T-helper 1 cell treated with Interleukin-12 subunit alpha and Interleukin-12 subunit beta and Interleukin-4 antibody, amounts not matched to agents 30 μg/mL and 1 μg/mL, for 36 hours (primary cell): ENCODE results near the gene FAM131C.

ENCODE experiments used
- H3K27ac Mint-ChIP-seq: one replicate; pipeline ENCODE4 v1.8.0; 2021; ENCODE audit warnings: mild to moderate bottlenecking, mixed read lengths
- H3K27me3 Mint-ChIP-seq: one replicate; pipeline ENCODE4 v1.8.0; 2021; ENCODE audit warnings: low read depth, mixed read lengths
- H3K36me3 Mint-ChIP-seq: one replicate; pipeline ENCODE4 v1.8.0; 2021; ENCODE audit warnings: low read depth, mixed read lengths
- H3K4me1 Mint-ChIP-seq: one replicate; pipeline ENCODE4 v1.8.0; 2021; ENCODE audit warnings: low read depth, mixed read lengths
- H3K4me3 Mint-ChIP-seq: one replicate; pipeline ENCODE4 v1.8.0; 2021; ENCODE audit warnings: mild to moderate bottlenecking, moderate library complexity, mixed read lengths
- H3K9me3 Mint-ChIP-seq: one replicate; pipeline ENCODE4 v1.8.0; 2021; ENCODE audit warnings: mixed read lengths

Gene FAM131C

GRCh38 chr1:16009678-16010077, 63.8 kb downstream of the FAM131C start:
- H3K4me3 Mint-ChIP-seq, result no peak overlapping the region
- H3K9me3 Mint-ChIP-seq, result no peaks in the 10 kb centered on the region
- H3K27me3 Mint-ChIP-seq, result peaks cover 9% of the 10 kb centered on the region
- peaks cover 14% of the 10 kb centered on the region for H3K4me1 Mint-ChIP-seq
- H3K36me3 Mint-ChIP-seq, result no peaks in the 10 kb centered on the region
- no peak overlapping the region for H3K27ac Mint-ChIP-seq

- peaks cover 14% of the 10 kb centered on the region for H3K4me1 Mint-ChIP-seq
- H3K27me3 Mint-ChIP-seq, result peaks cover 7% of the 10 kb centered on the region
- H3K27ac Mint-ChIP-seq, result no peak overlapping the region
- no peaks in the 10 kb centered on the region for H3K36me3 Mint-ChIP-seq
- no peak overlapping the region for H3K4me3 Mint-ChIP-seq
- no peaks in the 10 kb centered on the region for H3K9me3 Mint-ChIP-seq
Measured at GRCh38 chr1:16009030-16009460, 64.4 kb downstream of the FAM131C start.
